Measurements from ENCODE around the gene IRF8.

The IRF8 gene

DNA sequence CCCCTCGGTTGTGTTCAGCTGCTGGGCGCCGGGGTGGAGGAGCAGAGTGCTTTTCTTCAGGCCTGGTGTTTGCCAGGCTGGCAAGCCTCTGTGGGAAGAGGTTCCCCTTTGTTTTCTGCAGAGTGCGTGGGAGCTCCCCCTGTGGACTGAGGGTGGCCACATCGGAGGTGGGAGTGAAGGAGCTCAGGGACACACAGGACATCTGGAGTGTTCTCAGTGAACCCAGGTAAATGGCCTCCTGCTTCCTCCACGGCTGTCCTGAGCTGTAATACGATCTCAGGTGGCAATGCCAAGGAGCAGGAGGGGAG lies 39.2 kb upstream of the IRF8 start:
- no peak for TF ChIP-seq TAF1 (IDR thresholded peaks at IDR 0.05; ENCODE audit: borderline replicate concordance, insufficient read depth, low read length)

DNA sequence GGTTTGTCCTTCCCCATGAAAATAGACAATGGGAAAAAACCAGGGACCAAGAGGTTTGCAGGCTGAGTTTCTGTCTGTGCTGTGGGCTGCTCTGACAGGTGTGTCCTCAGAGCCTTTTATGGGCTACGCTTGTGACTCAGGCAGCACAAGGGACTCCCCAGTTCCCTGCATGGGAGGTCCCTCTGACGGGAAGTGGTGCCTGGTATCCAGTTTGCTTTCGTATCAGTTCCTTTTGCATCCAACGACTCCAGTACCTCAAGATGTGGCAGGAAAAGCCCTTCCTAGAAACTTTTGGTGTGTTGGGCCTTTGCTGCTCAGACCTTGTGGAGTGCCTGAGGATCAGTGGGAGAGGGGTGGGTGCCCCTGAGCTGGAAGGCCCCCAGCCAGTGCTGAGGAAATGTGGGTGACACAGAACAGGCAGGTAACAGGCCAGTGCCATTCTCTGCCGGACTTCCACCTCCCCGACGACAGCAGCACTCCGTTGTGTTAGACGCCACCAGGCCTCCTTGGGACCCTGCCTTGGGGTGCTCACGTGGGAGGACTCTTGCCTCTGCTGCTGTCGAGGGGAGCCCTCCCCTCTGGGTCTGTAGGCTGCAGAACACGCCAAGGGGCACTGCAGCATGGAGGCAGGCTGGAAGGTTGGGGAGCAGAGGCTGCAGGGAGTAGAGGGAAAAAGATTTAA lies 38.4 kb upstream of the IRF8 start:
- TF ChIP-seq FOXP2 (optimal IDR thresholded peaks at IDR 0.05; ENCODE audit: borderline replicate concordance, extremely low read depth, extremely low read length, insufficient read depth) (no peak), POLR2AphosphoS5 (IDR thresholded peaks at IDR 0.05; ENCODE audit: low read depth, low read length) (no peak), SIN3A (IDR thresholded peaks at IDR 0.05; ENCODE audit: borderline replicate concordance, insufficient read depth, low read length) (no peak), TAF1 (IDR thresholded peaks at IDR 0.05; ENCODE audit: borderline replicate concordance, insufficient read depth, low read length) (no peak)
- TF ChIP-seq, protein P1, sequence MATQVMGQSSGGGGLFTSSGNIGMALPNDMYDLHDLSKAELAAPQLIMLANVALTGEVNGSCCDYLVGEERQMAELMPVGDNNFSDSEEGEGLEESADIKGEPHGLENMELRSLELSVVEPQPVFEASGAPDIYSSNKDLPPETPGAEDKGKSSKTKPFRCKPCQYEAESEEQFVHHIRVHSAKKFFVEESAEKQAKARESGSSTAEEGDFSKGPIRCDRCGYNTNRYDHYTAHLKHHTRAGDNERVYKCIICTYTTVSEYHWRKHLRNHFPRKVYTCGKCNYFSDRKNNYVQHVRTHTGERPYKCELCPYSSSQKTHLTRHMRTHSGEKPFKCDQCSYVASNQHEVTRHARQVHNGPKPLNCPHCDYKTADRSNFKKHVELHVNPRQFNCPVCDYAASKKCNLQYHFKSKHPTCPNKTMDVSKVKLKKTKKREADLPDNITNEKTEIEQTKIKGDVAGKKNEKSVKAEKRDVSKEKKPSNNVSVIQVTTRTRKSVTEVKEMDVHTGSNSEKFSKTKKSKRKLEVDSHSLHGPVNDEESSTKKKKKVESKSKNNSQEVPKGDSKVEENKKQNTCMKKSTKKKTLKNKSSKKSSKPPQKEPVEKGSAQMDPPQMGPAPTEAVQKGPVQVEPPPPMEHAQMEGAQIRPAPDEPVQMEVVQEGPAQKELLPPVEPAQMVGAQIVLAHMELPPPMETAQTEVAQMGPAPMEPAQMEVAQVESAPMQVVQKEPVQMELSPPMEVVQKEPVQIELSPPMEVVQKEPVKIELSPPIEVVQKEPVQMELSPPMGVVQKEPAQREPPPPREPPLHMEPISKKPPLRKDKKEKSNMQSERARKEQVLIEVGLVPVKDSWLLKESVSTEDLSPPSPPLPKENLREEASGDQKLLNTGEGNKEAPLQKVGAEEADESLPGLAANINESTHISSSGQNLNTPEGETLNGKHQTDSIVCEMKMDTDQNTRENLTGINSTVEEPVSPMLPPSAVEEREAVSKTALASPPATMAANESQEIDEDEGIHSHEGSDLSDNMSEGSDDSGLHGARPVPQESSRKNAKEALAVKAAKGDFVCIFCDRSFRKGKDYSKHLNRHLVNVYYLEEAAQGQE (IDR thresholded peaks at IDR 0.05; ENCODE audit: insufficient read depth in 1 of 2, low read depth in 2 of 2, low read length in 2 of 2) = no peak

DNA sequence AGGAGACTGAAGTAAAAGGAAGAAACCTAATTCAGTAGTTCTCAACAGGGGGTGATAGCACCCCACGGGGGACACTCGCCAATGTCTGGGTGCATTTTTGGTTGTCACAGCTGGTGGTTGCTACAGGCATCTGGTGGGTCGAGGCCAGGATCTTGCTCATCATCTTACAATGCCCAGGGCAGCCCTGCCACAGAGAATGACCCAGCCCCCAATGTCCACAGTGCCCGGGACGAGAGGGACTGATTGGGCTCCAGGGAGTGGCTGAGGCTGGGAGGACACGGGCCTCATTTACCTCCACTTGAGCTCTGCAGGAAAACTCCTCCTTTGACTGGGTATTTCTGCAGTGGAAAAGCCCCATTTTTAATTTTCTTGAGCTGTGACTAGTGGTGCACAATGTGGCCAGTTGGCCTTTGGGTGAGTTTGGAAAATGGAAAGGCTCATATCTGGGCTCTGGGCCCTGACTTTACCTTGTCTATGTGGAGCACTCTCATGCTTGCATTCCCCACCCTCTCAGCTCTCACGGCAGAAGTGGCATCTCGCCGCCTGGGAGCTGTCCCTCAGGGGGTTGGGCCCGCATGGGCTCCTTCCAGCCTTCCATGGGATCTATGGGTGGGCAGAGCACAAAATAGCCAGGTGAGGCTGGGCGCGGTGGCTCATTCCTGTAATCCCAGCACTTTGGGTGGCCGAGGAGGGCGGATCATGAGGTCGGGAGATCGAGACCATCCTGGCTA lies 37.7 kb upstream of the IRF8 start:
- TF ChIP-seq SIN3A (IDR thresholded peaks at IDR 0.05; ENCODE audit: borderline replicate concordance, insufficient read depth, low read length) = no peak
- no peak for TF ChIP-seq FOXP2 (optimal IDR thresholded peaks at IDR 0.05; ENCODE audit: borderline replicate concordance, extremely low read depth, extremely low read length, insufficient read depth)
- no peak for TF ChIP-seq TAF1 (IDR thresholded peaks at IDR 0.05; ENCODE audit: borderline replicate concordance, insufficient read depth, low read length)
- TF ChIP-seq, protein P1 (IDR thresholded peaks at IDR 0.05; ENCODE audit: insufficient read depth in 1 of 2, low read depth in 2 of 2, low read length in 2 of 2) = no peak
- no peak for TF ChIP-seq POLR2AphosphoS5 (IDR thresholded peaks at IDR 0.05; ENCODE audit: low read depth, low read length)

DNA sequence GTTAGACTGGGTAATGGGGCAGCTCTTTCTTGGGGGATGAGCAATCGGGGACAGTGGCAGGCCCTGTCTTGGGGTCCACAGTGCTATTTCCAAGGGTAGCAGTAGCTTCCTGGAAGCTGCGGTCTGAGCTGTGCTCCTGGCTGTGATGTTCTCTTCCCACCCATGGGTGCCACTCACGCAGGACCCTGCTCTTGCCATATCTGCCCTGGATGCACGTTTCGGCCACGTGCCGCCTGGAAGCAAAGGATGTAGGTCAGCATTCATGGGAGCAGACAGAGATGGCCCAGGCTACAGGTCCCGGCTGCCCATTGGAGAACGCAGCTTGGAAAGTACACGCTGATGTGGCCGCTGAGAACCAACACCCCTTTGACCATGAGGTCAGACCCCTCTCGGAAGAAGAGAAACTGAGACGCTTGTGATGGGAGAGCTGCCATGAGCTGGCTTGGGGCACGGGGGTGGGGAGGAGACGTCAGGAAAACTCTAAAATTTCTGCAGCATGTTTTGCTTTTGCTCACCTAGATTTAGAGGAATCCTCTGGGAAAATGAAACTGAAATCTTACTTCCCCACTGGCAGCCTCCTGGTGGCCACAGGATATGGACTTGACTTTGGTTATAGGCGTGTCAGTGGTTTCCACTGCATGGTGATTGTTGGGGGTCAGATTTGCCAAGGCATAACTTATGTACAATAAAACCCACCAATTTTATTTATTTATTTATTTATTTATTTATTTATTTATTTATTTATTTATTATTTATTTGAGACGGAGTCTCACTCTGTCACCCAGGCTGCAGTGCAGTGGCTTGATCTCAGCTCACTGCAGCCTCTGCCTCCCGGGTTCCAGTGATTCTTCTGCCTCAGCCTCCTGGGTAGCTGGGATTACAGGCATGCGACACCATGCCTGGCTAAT lies 36.2 kb upstream of the IRF8 start:
- TF ChIP-seq POLR2AphosphoS5 (IDR thresholded peaks at IDR 0.05; ENCODE audit: low read depth, low read length) = no peak
- no peak for TF ChIP-seq FOXP2 (optimal IDR thresholded peaks at IDR 0.05; ENCODE audit: borderline replicate concordance, extremely low read depth, extremely low read length, insufficient read depth)
- TF ChIP-seq SIN3A (IDR thresholded peaks at IDR 0.05; ENCODE audit: borderline replicate concordance, insufficient read depth, low read length) = no peak
- TF ChIP-seq, protein P1 (IDR thresholded peaks at IDR 0.05; ENCODE audit: insufficient read depth in 1 of 2, low read depth in 2 of 2, low read length in 2 of 2) = no peak
- TF ChIP-seq TAF1 (IDR thresholded peaks at IDR 0.05; ENCODE audit: borderline replicate concordance, insufficient read depth, low read length) = no peak

DNA sequence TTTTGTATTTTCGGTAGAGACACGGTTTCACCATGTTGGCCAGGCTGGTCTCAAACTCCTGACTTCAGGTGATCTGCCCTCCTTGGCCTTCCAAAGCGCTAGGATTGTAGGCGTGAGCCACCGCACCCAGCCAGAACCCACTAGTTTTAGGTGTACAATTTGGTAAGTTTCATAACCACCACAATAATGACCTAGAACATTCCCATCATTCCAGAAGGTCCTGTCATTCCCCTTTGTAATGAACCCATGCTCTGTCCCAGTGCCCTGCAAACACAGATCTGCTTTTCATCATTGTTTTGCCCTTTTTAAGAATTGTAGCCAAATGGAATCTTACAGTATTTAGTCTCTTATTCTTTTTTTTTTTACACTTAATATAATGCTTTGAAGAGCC lies 35.6 kb upstream of the IRF8 start:
- TF ChIP-seq FOXP2 (optimal IDR thresholded peaks at IDR 0.05; ENCODE audit: borderline replicate concordance, extremely low read depth, extremely low read length, insufficient read depth) (no peak), TAF1 (IDR thresholded peaks at IDR 0.05; ENCODE audit: borderline replicate concordance, insufficient read depth, low read length) (no peak), SIN3A (IDR thresholded peaks at IDR 0.05; ENCODE audit: borderline replicate concordance, insufficient read depth, low read length) (no peak), POLR2AphosphoS5 (IDR thresholded peaks at IDR 0.05; ENCODE audit: low read depth, low read length) (no peak)
- TF ChIP-seq, protein P1 (IDR thresholded peaks at IDR 0.05; ENCODE audit: insufficient read depth in 1 of 2, low read depth in 2 of 2, low read length in 2 of 2) = no peak
